ENCODE measurements around the gene CCDC197. TPM values are rescaled to one million over a fixed set of nuclear protein-coding genes. Genes with fewer than 3 reads are reported as not detected.
A peak's percentile ranks its signal among the peaks of the same experiment; 100 is the strongest.

CCDC197 gene
- total RNA-seq, 1 donor from 2014 or later: not detected

GRCh38 chr14:94001501-94002396 lies 4.6 kb downstream of the CCDC197 start:
- ATAC-seq: peak; percentile 81

GRCh38 chr14:94003397-94003796 lies 6.3 kb downstream of the CCDC197 start:
- no peak for ATAC-seq

GRCh38 chr14:94004015-94004414 lies 6.9 kb downstream of the CCDC197 start:
- ATAC-seq: no peak

- ATAC-seq: no peak
Observed at GRCh38 chr14:94005324-94006073, 8.4 kb downstream of the CCDC197 start.

GRCh38 chr14:94008234-94008633 lies 11.1 kb downstream of the CCDC197 start:
- no peak for ATAC-seq

- ATAC-seq: peak; percentile 55
Observed at GRCh38 chr14:94009767-94010166, 12.7 kb downstream of the CCDC197 start.

GRCh38 chr14:94010625-94011024 lies 13.5 kb downstream of the CCDC197 start:
- no peak for ATAC-seq

- ATAC-seq: no peak
Observed at GRCh38 chr14:94011795-94012194, 14.7 kb downstream of the CCDC197 start.

GRCh38 chr14:94014382-94014781 lies 17.3 kb downstream of the CCDC197 start:
- no peak for ATAC-seq

- ATAC-seq: no peak
Observed at GRCh38 chr14:94015223-94015622, 18.1 kb downstream of the CCDC197 start.

GRCh38 chr14:94016446-94016976 lies 19.4 kb downstream of the CCDC197 start:
- ATAC-seq: no peak

- ATAC-seq: no peak
Observed at GRCh38 chr14:94018308-94018707, 21.2 kb downstream of the CCDC197 start.

GRCh38 chr14:94019329-94019728 lies 22.2 kb downstream of the CCDC197 start:
- no peak for ATAC-seq

GRCh38 chr14:94020267-94020666 lies 23.2 kb downstream of the CCDC197 start:
- ATAC-seq: no peak

- ATAC-seq: peak; percentile 23
Observed at GRCh38 chr14:94021001-94021400, 23.9 kb downstream of the CCDC197 start.

GRCh38 chr14:94021416-94022157 lies 24.5 kb downstream of the CCDC197 start:
- no peak for ATAC-seq

- ATAC-seq: no peak
Observed at GRCh38 chr14:94022532-94023411, 25.7 kb downstream of the CCDC197 start.

GRCh38 chr14:94024549-94024948 lies 27.4 kb downstream of the CCDC197 start:
- ATAC-seq: no peak

GRCh38 chr14:94025720-94026119 lies 28.6 kb downstream of the CCDC197 start:
- no peak for ATAC-seq

GRCh38 chr14:94026173-94026888 lies 29.2 kb downstream of the CCDC197 start, which contains the start of gene OTUB2:
TSS of gene OTUB2 (plus strand) at chr14:94026340. CDS start at chr14:94026538, 198 bp downstream.
- peak; percentile 90 for ATAC-seq

Measured in esophagus mucosa (tissue), 1 donor.